HG03558 (cell line): ENCODE measurements around the gene SNX32.
"Not testable (repeated sequence)": the region's sequence is repeated elsewhere in the genome, so short reads cannot be mapped to it uniquely, and the experiment has no call there.

Source experiments
- ATAC-seq: cut with Tn5 transposase; IDR thresholded peaks from one replicate; pipeline ENCODE4 v1.9.1; 2021; ENCODE audit warnings: moderate number of reproducible peaks; ENCODE audit not compliant: unreplicated experiment; ENCODE audit errors: extremely low read depth

SNX32 gene

GRCh38 chr11:65883058-65883761, 49.4 kb downstream of the SNX32 start:
- ATAC-seq: no peak

- ATAC-seq: no peak
Observed at GRCh38 chr11:65883786-65884715, 50.3 kb downstream of the SNX32 start.

- ATAC-seq: no peak
Observed at GRCh38 chr11:65884716-65885092, 50.9 kb downstream of the SNX32 start.

GRCh38 chr11:65885231-65885630, 51.5 kb downstream of the SNX32 start:
- ATAC-seq: no peak

- no peak for ATAC-seq
Observed at GRCh38 chr11:65885808-65886536, 52.2 kb downstream of the SNX32 start.

- no peak for ATAC-seq
Observed at GRCh38 chr11:65886826-65887722, 53.3 kb downstream of the SNX32 start.

GRCh38 chr11:65887723-65888162, 54.0 kb downstream of the SNX32 start:
- ATAC-seq: no peak

- ATAC-seq: no peak
Observed at GRCh38 chr11:65888163-65888814, 54.5 kb downstream of the SNX32 start, which contains the start of gene FIBP. FIBP (minus strand) TSS chr11:65888471; CDS start chr11:65888418, 53 bp downstream.

- no peak for ATAC-seq
Observed at GRCh38 chr11:65890324-65891218, 56.8 kb downstream of the SNX32 start, which contains the start of gene CCDC85B. CCDC85B (plus strand) TSS chr11:65890673; CDS start chr11:65890784, 111 bp downstream.

- ATAC-seq: no peak
Observed at GRCh38 chr11:65891219-65892136, 57.7 kb downstream of the SNX32 start.

GRCh38 chr11:65892137-65892540, 58.4 kb downstream of the SNX32 start:
- not testable (repeated sequence) for ATAC-seq

- no peak for ATAC-seq
Observed at GRCh38 chr11:65892661-65893317, 59.0 kb downstream of the SNX32 start.

- ATAC-seq: no peak
Observed at GRCh38 chr11:65894034-65894591, 60.4 kb downstream of the SNX32 start.

GRCh38 chr11:65895482-65895981, 61.8 kb downstream of the SNX32 start:
- no peak for ATAC-seq

- no peak for ATAC-seq
Observed at GRCh38 chr11:65896034-65896999, 62.6 kb downstream of the SNX32 start.
